ENCODE measurements around the gene NOPCHAP1. TPM values are rescaled to one million over a fixed set of nuclear protein-coding genes. Genes with fewer than 3 reads are reported as not detected.

Gene NOPCHAP1
- total RNA-seq, 2 donors from 2014 or later, result 2.8 to 6.5 TPM

DNA sequence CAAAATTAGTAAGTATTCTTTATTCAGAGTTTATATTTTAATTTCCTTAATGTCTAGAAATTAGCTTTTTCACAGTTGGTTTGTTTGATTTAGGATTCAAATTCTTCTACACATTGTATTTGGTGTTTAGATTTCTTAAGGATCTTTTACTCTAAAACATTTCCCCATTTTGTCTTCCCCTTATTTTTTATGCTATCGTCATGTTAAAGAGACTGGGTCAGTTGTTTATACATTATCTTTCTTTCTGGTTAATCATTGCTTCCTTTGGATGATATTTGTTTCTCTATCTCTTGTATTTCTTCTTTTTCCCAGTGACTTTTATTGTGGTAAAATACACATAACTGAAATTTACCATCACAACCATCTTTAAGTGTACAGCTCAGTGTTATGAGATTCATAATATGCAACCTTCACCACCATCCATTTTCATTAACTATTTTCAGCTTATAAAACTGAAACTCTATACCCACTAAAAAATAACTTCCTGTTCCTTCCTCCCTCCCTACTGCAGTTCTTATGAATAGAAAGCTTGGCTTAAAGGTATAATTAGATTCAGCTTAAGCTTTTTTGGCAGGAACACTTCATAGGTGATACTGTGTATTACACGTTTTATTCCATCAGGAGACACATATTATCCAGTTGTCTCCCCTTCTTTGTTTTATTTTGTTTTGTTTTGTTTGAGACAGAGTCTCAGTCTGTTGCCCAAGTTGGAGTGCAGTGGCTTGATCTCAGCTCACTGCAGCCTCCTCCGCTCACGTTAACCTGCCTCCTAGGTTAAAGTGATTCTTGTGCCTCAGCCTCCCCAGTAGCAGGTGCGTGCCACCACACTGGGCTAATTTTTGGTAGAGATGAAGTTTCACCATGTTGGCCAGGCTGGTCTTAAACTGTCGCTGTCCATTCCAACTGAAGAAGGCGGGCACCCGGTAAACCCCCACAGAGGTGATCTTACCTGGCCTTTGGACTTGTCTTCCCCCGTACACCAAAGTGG is 45.0 kb downstream of the NOPCHAP1 start:
- Histone ChIP-seq H3K9me3 (no peaks in the 10 kb centered on the region), H3K4me3 (no peak overlapping the region), H3K27me3 (replicated peaks; ENCODE audit: insufficient read depth) (no peaks in the 10 kb centered on the region), H3K4me1 (replicated peaks) (no peaks in the 10 kb centered on the region), H3K36me3 (no peaks in the 10 kb centered on the region), H3K27ac (no peak overlapping the region)
- WGBS, result 85% methylated on average over 9 of the region's 9 CpGs
- TF ChIP-seq, protein P1, sequence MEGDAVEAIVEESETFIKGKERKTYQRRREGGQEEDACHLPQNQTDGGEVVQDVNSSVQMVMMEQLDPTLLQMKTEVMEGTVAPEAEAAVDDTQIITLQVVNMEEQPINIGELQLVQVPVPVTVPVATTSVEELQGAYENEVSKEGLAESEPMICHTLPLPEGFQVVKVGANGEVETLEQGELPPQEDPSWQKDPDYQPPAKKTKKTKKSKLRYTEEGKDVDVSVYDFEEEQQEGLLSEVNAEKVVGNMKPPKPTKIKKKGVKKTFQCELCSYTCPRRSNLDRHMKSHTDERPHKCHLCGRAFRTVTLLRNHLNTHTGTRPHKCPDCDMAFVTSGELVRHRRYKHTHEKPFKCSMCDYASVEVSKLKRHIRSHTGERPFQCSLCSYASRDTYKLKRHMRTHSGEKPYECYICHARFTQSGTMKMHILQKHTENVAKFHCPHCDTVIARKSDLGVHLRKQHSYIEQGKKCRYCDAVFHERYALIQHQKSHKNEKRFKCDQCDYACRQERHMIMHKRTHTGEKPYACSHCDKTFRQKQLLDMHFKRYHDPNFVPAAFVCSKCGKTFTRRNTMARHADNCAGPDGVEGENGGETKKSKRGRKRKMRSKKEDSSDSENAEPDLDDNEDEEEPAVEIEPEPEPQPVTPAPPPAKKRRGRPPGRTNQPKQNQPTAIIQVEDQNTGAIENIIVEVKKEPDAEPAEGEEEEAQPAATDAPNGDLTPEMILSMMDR (IDR thresholded peaks at IDR 0.05), result no peak
- no peak for TF ChIP-seq POLR2A (IDR thresholded peaks at IDR 0.05)
- TF ChIP-seq POLR2AphosphoS5 (IDR thresholded peaks at IDR 0.05), result no peak
- no peak for DNase-seq (ENCODE audit: low spot score)
- intact Hi-C loops (cut with DNase I), result no loop called here

DNA sequence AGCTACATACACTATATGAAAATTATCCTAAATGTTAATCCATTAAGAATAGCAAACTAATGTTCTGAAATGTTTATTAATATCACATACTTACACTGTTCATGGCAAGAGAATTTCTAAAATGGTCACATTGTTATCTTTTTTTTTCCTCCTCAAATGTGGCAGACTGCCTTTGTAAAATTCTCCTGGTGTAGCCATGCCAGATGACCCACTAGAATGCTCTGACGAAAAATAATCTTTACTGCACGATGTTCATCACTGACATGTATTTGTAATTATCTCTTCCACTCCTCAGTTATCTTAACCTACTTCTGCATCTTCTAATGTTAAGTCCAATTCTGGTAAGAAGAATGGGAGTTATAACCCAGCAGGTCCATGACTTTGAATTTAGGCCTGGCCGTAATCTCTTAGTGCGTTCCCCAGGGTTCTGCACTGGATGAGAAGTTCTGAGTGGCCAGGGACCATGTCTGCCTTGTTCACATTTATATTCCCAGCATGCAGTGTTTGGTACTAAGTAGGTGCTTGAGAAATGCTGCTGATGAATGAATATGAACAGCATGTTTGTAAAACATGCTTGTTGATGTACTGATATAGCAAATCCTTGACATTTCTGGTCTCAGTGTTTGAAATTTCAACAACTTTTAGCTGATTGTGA is 46.7 kb downstream of the NOPCHAP1 start:
- Histone ChIP-seq H3K4me3 (no peak overlapping the region), H3K27ac (no peak overlapping the region), H3K9me3 (no peaks in the 10 kb centered on the region), H3K4me1 (replicated peaks) (no peaks in the 10 kb centered on the region), H3K27me3 (replicated peaks; ENCODE audit: insufficient read depth) (no peaks in the 10 kb centered on the region), H3K36me3 (no peaks in the 10 kb centered on the region)
- intact Hi-C loops (cut with DNase I), result no loop called here
- 89% methylated on average over 4 of the region's 4 CpGs for WGBS
- DNase-seq (ENCODE audit: low spot score), result no peak
- no peak for TF ChIP-seq POLR2A (IDR thresholded peaks at IDR 0.05)

DNA sequence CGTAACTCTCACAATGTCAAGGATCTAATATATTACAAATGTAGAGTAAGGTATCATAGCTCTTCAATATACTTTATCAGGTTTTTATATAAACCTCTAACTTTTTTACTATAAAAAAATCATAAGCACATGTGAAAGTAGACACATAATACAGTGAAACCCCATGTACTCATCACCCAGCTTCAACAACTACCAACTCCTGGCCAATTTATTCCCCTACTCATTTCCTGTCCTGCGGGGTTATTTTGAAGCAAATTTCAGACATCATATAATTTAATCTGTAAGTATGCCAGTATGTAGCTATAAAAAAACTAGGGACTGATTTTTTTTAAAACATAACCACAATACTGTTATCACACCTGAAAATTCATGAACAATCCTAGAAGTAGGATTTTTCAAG is 47.7 kb downstream of the NOPCHAP1 start:
- Histone ChIP-seq H3K9me3 (no peaks in the 10 kb centered on the region), H3K27me3 (replicated peaks; ENCODE audit: insufficient read depth) (no peaks in the 10 kb centered on the region), H3K27ac (no peak overlapping the region), H3K36me3 (no peaks in the 10 kb centered on the region), H3K4me1 (replicated peaks) (no peaks in the 10 kb centered on the region), H3K4me3 (no peak overlapping the region)
- 83% methylated on average over 2 of the region's 2 CpGs for WGBS
- no peak for DNase-seq (ENCODE audit: low spot score)
- intact Hi-C loops (cut with DNase I), result no loop called here
- TF ChIP-seq POLR2AphosphoS5 (IDR thresholded peaks at IDR 0.05), result no peak
- TF ChIP-seq POLR2A (IDR thresholded peaks at IDR 0.05), result no peak
- TF ChIP-seq, protein P1 (IDR thresholded peaks at IDR 0.05), result no peak

Other genes starting within 250 kb of the NOPCHAP1 start
- 10 to 100 TPM; 10.3 to 18.7 TPM for gene SLC41A2, start 28.0 kb upstream of the NOPCHAP1 start, total RNA-seq
- 1 to 10 TPM; 2.6 to 5.3 TPM for gene ALDH1L2, start 98.1 kb downstream of the NOPCHAP1 start, total RNA-seq
- gene WASHC4, start 121.4 kb downstream of the NOPCHAP1 start, total RNA-seq, result 10 to 100 TPM; 30.6 to 31.2 TPM
- gene APPL2, start 249.9 kb downstream of the NOPCHAP1 start, total RNA-seq, result 100 to 1,000 TPM in 1 of 2 donors, 10 to 100 TPM in 1; 72.0 to 110 TPM

Data from prostate gland (tissue), 2 donors.